SIG-M5 treated with dmso at 0.1 percent for 504 hours (cell line): ENCODE data around the gene KDM4F.

Source experiments
- DNase-seq: peaks from one replicate; lab custom pipeline; 2025; ENCODE audit not compliant: unreplicated experiment; lab: John Stamatoyannopoulos, UW

KDM4F gene

DNA sequence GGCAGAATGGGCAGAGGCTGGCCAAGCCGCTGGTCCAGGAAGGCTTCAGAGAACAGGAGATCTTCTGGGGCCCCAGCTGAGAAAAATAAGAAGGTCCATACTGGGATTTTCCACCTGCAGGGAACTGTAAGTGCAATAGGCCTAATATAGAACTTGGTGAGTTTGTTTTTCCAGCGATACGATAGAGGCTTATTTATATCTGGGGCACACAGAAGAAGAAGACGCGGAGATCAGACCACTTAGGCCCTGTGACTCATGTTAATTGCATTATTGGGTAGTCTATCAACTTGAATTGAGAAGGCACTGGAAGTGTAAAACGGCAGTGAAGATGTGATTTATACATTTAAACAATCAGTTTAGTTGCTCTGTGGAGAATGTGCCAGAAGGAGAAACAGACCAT lies 9.8 kb downstream of the KDM4F start:
- DNase-seq: no peak

GRCh38 chr11:95065336-95065735 lies 16.1 kb downstream of the KDM4F start:
- DNase-seq: no peak

GRCh38 chr11:95066716-95067038 lies 17.5 kb downstream of the KDM4F start, which contains the start of gene SRSF8:
SRSF8 (plus strand) TSS chr11:95066919; CDS start chr11:95067227, 308 bp downstream.
- no peak for DNase-seq

GRCh38 chr11:95067039-95067840 lies 18.0 kb downstream of the KDM4F start:
- peak; percentile 43 for DNase-seq

DNA sequence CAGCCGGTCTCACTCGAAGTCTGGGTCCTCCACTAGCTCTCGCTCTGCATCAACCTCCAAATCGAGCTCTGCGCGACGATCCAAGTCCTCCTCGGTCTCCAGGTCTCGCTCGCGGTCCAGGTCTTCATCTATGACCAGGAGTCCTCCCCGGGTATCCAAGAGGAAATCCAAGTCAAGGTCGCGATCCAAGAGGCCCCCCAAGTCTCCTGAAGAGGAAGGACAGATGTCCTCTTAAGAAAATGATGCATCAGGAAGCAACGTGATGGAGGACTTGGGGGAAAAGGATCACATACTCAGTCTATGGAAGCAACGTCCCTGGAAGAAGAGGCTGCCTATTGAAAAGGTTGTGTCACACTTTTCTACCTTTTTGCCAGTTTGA lies 18.6 kb downstream of the KDM4F start:
- peak; percentile 23 for DNase-seq

- peak; percentile 98 for DNase-seq
Measured at GRCh38 chr11:95068549-95068948, 19.3 kb downstream of the KDM4F start.

GRCh38 chr11:95070471-95070870 lies 21.2 kb downstream of the KDM4F start:
- DNase-seq: no peak

DNA sequence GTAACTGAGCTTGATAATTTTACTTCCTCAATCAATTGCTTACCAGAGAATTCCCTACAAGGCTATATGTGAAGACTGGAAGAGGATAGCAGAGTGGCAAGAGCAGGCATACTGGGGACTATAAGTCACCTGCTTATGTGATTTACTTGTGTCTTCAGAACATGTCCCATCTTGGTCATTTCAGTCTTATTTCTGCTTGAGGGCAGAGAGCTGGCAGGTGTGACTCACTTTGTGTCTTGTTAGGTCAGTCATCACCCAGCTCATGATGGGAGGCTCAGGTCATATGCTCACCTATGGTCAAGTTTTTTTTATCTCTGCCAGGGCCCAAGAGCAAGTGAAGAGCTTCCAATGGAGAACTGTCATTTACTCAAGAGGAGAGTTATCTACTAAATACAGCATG lies 23.7 kb downstream of the KDM4F start:
- DNase-seq: no peak

- DNase-seq: no peak
Measured at GRCh38 chr11:95074792-95075563, 25.8 kb downstream of the KDM4F start.

- peak; percentile 52 for DNase-seq
Measured at GRCh38 chr11:95076416-95076815, 27.2 kb downstream of the KDM4F start.

DNA sequence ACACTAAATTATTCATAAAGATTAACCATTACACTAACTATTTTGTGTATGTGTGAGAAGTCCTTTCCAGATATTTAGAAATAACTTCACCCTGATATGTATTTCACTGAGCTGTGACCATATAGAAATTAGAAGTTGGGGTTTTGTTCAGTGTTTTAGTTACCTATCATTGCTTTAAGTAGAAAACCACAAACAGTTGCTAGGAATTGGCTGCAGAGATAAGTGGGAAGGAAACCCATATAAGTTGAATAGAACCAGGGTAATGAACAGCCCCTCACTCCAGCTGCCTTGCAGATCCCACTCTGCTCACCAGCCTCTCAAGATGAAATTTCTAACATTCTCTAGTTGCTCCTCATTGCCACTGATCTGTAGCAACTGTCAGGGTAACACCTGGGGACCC lies 27.8 kb downstream of the KDM4F start:
- DNase-seq: no peak

DNA sequence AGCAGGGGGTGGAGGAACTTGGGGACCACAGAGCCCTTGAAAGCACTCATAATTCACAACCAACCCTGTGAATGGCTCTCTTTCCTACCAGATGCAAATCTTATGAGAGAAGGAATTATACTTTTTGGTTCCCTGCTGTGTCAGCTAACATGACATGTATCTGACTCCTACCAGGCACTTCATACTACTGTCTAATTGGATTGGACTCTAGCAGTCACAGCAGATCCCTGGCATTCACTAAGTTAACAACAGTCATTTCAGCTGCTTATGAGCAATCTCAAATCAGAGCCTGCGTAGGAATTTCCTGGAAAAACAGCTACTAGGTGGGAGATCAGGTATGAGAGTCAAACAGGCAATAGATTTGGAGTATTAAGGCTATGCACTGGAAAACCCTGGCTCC lies 29.3 kb downstream of the KDM4F start:
- DNase-seq: no peak

DNA sequence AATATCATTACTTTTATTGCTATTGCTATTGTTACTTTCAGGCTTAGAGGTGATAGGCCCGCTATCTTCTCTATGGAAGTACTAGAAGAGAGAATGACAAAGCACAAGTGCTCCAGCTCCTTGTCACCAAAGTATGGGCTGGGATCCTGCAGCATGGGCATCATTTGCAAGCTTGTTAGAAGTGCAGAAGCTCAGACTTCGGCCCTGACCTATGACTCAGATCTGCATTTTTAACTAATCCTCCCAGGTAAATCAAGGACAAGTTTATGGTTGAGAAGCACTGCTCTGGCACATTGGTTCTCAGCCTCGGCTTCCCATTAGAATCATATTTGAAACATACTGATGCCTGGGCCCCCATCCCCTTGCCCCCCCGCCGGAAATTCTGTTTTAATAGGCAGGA lies 31.8 kb downstream of the KDM4F start:
- DNase-seq: no peak

DNA sequence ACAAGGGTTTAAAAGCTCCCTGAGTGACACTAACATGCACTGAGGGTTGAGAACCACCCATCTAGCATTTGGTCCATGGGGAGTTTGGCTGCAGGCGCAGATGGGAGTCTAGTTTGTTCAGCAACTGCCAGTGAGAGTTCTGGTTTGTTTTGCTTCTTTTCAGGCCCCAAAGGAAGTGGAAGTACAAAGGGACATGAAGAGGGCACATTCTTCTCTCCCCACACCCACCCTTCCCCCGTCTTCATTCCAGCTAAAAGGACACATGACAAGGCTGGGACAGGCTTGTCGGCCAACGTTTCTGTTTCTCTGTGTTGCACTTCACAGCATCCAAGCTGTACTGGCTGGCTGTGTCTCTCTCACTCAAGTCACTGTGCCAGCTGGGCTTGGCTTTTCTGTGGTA lies 32.2 kb downstream of the KDM4F start:
- DNase-seq: no peak

DNA sequence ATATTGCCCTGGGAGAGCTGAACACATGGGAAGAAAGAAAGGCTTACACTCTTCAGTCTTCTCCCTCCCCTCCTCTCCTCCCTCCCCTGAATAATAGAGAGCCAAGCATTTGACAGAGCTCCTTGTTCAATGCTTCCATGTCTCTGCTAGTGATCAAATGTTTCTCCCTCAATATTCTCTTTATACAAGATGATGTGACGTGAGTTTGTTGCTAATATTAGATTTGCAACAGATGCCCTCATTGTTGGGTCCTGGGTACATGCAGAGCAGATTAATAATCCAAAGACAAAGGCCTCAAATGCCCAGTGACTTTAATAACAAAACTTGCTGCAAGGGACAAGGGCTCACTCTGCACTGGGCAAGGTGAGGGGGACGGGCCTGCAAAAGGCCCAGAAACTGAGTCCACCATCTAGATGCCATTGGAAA lies 33.4 kb downstream of the KDM4F start:
- DNase-seq: no peak

GRCh38 chr11:95084509-95084908 lies 35.3 kb downstream of the KDM4F start:
- no peak for DNase-seq

GRCh38 chr11:95085117-95085816 lies 36.0 kb downstream of the KDM4F start:
- DNase-seq: no peak

- DNase-seq: no peak
Measured at GRCh38 chr11:95086151-95086550, 36.9 kb downstream of the KDM4F start.

DNA sequence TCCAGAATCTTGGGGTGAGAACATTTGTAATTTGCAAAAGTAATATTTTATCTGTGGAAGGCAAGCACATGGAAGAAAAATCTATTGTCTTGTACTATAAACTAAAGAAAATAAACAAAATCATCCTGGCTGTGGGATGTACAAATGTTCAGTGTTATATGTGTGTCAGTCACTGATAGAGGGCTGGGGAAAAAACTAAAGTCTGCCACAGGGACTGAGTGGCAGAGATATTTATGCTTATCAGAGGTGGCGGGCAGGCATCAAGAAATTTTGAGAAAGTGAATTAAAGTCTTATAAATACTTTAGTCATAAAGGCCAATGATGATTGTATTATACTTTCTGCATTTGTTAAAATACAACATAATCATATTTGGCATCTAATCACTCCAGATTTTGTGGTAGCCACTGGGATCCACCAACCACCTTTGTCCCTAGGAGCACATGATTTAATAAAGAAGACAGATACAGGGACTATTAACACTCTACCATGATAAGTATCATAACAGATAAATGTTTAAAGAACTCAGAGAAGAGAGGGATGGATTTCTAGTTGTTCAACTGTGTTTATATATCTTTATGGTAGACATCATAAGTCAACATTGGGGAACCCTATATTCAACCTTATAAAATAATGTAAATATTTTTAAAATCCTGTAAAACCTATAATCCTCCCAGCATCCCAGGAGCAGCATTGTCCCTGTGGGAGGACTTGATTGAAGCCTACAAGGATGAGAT lies 37.8 kb downstream of the KDM4F start:
- DNase-seq: no peak

- peak; percentile 48 for DNase-seq
Measured at GRCh38 chr11:95088946-95089619, 39.9 kb downstream of the KDM4F start.
